IMR-90 (cell line): ENCODE measurements around the gene UMODL1.

Source experiments
- BHLHE40 ChIP-seq: fragments of 150-350 bp; IDR thresholded peaks from 2 replicates; pipeline ENCODE4 v1.6.1; 2016; ENCODE audit warnings: mild to moderate bottlenecking, low read depth, low read length
- CTCF ChIP-seq: conservative IDR thresholded peaks from 2 replicates; pipeline ENCODE4 v1.5.1; 2012; ENCODE audit warnings: mild to moderate bottlenecking, low read depth, low read length, improper control_type of control experiment
- MAFK ChIP-seq: IDR thresholded peaks from 2 replicates; pipeline ENCODE4 v1.6.1; 2012; ENCODE audit warnings: low read depth, low read length, improper control_type of control experiment
- MAZ ChIP-seq: IDR thresholded peaks from 2 replicates; pipeline ENCODE4 v1.6.1; 2012; ENCODE audit warnings: low read depth, mild to moderate bottlenecking, low read length, improper control_type of control experiment, moderate library complexity, borderline replicate concordance
- MXI1 ChIP-seq: IDR thresholded peaks from 2 replicates; pipeline ENCODE4 v1.6.1; 2012; ENCODE audit warnings: low read depth, mild to moderate bottlenecking, low read length, moderate library complexity, borderline replicate concordance
- NFE2L2 ChIP-seq: fragments of 150-350 bp; IDR thresholded peaks from 2 replicates; pipeline ENCODE4 v1.6.1; 2016; ENCODE audit warnings: low read depth, mild to moderate bottlenecking, low read length
- POLR2A ChIP-seq: IDR thresholded peaks from 2 replicates; pipeline ENCODE4 v1.6.1; 2012; ENCODE audit warnings: mild to moderate bottlenecking, low read depth, low read length
- RAD21 ChIP-seq: IDR thresholded peaks from 2 replicates; pipeline ENCODE4 v1.6.1; 2012; ENCODE audit warnings: low read length, improper control_type of control experiment
- RCOR1 ChIP-seq: IDR thresholded peaks from 2 replicates; pipeline ENCODE4 v1.6.1; 2012; ENCODE audit warnings: mild to moderate bottlenecking, low read length, improper control_type of control experiment; ENCODE audit not compliant: insufficient replicate concordance
- SMC3 ChIP-seq: fragments of 150-350 bp; IDR thresholded peaks from 2 replicates; pipeline ENCODE4 v1.6.1; 2016; ENCODE audit warnings: low read depth, mild to moderate bottlenecking, antibody characterized with exemption, low read length, moderate library complexity
- USF2 ChIP-seq: fragments of 150-350 bp; IDR thresholded peaks from 2 replicates; pipeline ENCODE4 v1.6.1; 2017; ENCODE audit warnings: mild to moderate bottlenecking, antibody characterized with exemption, low read length, low read depth

- no peak for TF ChIP-seq CTCF
- no peak for TF ChIP-seq MXI1
- TF ChIP-seq SMC3, result no peak
- TF ChIP-seq USF2, result no peak
- no peak for TF ChIP-seq BHLHE40
- TF ChIP-seq POLR2A, result no peak
- TF ChIP-seq RCOR1, result no peak
- no peak for TF ChIP-seq NFE2L2
- no peak for TF ChIP-seq RAD21
- no peak for TF ChIP-seq MAFK
- no peak for TF ChIP-seq MAZ
Measured at GRCh38 chr21:42057851-42058437, 13.2 kb upstream of the UMODL1 start.
